Measurements from ENCODE around the gene IFNA16.
"Not testable (repeated sequence)": the region's sequence is repeated elsewhere in the genome, so short reads cannot be mapped to it uniquely, and the experiment has no call there.

The IFNA16 gene

DNA sequence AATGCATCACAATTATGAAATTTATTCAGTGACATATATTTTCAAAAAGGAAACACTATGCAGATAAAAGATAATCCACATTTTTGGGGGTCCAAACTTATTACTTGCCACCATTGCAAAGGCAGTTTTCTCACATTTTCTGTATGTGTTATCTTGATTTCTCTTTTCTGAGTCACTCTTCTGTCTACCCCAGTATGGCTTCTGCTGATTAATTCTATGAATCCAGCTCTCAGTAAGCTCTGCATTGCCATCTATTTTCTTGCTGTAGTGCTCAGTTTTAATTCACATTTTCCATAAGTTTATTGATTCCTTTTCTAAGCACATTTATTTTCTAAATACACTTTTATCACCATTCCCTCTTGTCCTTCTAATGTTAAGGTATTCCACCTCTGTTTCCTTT, 11.9 kb downstream of the IFNA16 start:
- no peak for DNase-seq
- intact Hi-C loops (cut with DNase I): no loop called here

DNA sequence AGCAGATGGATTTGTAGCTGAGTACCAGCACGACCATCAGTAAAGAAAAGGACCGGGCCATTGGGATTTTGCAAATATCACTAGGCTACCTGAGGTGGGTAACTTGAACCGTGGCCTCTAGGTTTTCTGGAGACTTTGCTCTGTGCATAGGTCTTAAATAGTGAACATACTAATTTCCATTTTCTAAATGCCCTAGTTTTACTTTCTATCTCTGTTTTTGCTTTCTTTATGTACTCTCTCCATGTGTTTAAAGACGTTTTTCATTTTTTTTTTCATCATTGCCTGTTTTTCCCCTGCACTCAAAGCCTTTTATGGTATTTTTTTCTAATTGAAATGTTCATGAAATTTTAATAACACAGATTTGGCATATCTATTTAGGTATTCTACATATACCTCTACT, 15.0 kb downstream of the IFNA16 start, which contains the start of gene IFNA7:
Gene IFNA7 (minus strand): TSS at position 101 of the 400 bp plus-strand sequence. CDS start 40 bp downstream, at position 61.
- intact Hi-C loops (cut with DNase I); DNase-seq: not testable (repeated sequence)

DNA sequence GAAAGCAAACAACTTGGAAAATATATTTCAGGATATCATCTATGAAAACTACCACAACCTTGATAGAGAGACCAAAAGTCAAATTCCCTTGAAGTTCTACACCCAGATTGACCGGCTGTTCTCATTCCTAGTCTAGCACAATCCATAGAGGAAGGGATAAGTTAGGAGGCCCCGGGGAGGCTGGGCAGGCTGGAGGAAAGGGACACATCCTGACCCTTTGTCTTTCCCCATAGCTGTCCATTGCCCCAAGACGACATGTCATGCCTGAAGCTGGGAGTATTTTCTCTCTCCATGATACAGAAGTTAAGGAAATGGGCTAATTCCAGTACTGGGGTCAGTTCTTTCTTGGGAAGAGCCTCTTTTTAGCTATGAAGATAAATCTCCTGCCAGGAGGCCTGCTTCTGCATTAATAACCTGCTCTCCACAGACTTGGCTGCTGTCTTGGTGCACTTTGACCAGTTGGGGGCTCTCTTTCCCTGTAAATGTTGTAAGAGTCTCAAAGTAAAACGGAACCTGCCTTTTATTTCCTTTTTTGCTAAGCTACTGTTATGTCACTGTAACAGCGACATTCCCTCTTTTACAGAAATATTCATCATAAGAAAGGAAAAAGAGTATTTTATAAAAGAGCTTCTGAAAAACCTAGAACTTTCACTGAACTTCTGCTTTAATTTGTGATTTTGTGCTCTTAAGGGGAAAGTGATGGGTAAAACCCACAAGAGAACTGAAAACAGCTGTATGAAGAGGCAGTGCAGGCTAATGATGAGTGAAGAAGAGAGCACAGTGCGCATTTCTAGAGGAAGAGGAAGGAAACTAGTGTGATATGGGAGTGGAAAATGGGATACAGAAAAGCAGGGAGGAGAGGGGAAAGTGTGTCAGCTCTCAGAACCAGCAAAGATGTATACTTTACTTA, 22.0 kb downstream of the IFNA16 start:
- intact Hi-C loops (cut with DNase I): not testable (repeated sequence)
- DNase-seq: peak in 1 of 10 donors; percentile 42

DNA sequence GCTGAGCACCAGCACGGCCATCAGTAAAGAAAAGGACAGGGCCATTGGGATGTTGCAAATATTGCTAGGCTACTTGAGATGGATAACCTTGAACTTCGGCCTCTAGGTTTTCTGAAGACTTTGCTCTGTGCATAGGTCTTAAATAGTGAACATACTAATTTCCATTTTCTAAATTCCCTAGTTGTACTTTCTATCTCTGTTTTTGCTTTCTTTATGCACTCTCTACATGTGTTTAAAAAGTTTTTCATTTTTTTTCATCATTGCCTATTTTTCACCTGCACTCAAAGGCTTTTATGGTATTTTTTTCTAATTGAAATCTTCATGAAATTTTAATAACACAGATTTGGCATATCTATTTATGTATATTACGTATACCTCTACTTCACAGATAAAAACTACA, 29.6 kb downstream of the IFNA16 start, which contains the start of gene IFNA4:
Gene IFNA4 (minus strand): TSS at position 101 of the 400 bp plus-strand sequence. CDS start 56 bp downstream, at position 45.
- DNase-seq; intact Hi-C loops (cut with DNase I): not testable (repeated sequence)

DNA sequence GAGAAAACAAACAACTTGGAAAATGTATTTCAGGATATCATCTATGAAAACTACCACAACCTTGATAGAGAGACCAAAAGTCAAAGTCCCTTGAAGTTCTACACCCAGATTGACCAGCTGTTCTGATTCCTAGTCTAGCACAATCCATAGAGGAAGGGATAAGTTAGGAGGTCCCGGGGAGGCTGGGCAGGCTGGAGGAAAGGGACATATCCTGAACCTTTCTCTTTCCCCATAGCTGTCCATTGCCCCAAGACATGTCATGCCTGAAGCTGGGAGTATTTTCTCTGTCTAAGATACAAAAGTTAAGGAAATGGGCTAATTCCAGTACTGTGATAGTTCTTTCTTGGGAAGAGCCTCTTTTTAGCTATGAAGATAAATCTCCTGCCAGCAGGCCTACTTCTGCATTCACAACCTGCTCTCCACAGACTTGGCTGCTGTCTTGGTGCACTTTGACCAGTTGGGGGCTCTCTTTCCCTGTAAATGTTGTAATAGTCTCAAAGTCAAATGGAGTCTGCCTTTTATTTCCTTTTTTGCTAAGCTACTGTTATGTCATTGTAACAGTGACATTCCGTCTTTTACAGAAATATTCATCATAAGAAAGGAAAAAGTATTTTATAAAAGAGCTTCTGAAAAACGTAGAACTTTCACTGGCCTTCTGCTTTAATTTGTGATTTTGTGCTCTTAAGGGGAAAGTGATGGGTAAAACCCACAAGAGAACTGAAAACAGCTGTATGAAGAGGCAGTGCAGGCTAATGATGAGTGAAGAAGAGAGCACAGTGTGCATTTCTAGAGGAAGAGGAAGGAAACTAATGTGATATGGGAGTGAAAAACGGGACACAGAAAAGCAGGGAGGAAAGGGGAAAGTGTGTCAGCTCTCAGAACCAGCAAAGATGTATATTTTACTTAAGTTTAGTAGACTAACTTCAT, 34.0 kb downstream of the IFNA16 start:
- DNase-seq; intact Hi-C loops (cut with DNase I): not testable (repeated sequence)

DNA sequence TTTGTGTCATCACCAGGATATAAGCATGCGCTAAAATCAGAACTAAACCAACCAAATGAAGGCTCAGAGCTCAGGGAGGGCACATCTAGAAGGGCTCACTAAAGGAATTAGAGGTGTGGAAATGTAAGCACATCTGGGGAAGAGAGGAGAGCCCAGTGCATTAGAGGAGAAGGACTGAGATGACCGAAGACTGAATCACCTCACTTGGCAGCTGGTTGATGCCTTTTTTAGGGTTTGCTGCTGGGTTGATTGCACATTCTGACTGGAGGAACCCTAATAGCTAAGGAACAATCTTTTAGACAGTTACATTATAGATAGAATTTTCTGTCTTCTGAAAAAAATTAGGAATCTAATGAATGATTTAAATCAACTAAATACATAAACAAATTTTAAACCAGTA, 42.4 kb downstream of the IFNA16 start:
- no peak for DNase-seq

DNA sequence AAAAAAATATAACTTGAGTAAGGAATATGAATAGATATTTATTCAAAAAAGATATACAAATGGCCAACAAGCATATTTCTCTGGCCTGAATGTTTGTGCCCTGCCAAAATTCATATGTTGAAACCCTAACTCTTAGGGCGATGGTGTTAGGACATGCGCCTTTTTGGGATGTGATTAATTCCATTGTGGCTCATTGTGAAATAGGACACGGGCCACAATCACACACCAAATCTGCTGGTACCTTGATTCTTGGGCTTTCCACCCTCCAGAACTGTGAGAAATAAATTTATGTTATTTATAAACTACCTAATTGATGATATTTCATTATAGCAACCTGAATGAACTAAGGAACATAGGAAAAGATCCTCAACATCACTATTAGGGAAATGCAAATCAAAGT, 45.0 kb downstream of the IFNA16 start:
- no peak for DNase-seq
- intact Hi-C loops (cut with DNase I): no loop called here

More for the DNA sequence above, 42.4 kb downstream of the IFNA16 start:
- intact Hi-C loops (cut with DNase I): no loop called here

DNA sequence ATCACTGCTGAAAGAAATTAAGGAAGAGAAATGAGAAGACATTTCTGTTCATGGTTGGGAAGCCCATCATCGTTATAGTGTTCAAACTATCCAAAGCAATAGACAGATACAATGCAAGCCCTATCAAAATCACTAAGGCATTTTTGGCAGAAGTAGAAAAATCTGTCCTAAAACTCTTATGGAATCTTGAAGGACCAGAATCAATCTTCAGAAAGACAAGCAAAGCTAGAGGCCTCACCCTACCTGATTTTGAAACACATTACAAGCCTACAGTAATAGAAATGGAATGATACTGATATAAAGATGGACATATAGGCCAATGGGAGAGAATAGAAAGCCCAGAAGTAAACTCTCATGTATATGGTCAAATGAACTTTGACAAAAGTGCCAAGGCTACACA, 45.8 kb downstream of the IFNA16 start:
- no peak for DNase-seq
- intact Hi-C loops (cut with DNase I): no loop called here

DNA sequence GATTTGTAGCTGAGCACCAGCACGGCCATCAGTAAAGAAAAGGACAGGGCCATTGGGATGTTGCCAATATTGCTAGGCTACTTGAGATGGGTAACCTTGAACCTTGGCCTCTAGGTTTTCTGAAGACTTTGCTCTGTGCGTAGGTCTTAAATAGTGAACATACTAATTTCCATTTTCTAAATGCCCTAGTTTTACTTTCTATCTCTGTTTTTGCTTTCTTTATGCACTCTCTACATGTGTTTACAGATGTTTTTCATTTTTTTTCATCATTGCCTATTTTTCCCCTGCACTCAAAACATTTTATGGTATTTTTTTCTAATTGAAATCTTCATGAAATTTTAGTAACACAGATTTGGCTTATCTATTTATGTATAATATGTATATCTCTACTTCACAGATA, 50.6 kb downstream of the IFNA16 start, which contains the start of gene IFNA21:
Gene IFNA21 (minus strand): TSS at position 101 of the 400 bp plus-strand sequence. CDS start 48 bp downstream, at position 53.
- DNase-seq; intact Hi-C loops (cut with DNase I): not testable (repeated sequence)

All from posterior cingulate gyrus (tissue), 11 donors.